Measurements from ENCODE around the gene ACTBL2. TPM values are rescaled to one million over a fixed set of nuclear protein-coding genes. Genes with fewer than 3 reads are reported as not detected.

ACTBL2 gene
- total RNA-seq, 3 donors from 2014 or later (not counting 1 experiment from before 2014, with no cell fraction given) = not detected

DNA sequence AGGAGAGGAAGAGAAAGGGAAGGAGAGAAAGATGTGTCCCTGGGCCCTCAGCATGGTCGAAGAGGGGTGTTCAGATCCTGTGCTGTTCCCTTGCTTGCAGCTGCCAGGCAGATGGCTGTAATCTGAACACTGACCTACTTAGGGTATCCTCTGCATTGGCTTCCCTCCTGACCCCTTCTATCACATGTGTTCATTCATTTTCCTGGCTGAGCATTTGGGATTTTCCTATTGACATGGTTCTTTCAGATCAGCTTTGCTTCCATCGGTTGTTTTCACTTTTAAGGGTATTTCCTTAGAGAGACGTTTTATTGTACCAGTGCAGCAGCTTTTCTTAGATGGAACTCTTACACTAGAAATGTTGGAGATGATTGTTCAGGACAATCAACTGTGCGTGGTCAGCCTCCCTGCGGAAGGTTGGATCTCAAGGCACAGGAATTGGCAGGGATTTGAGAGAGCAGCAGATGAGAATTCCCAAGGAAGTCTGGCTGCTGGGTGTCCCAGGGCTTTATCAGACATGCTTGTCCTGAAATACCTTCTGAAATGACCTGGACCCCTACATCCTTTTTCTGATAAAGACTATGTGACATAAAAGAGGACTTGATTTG is 26.0 kb downstream of the ACTBL2 start:
- Mint-ChIP-seq H3K36me3 (no peaks in the 10 kb centered on the region), H3K27me3 (ENCODE audit: low read depth in 2 of 2) (no peaks in the 10 kb centered on the region), H3K4me3 (no peak overlapping the region), H3K27ac (no peak overlapping the region), H3K4me1 (no peaks in the 10 kb centered on the region), H3K9me3 (no peaks in the 10 kb centered on the region)
- no peaks in the 10 kb centered on the region for H3K36me3 ChIP-seq (ENCODE audit: control insufficient read depth, insufficient read depth, low read length)
- H3K4me3 ChIP-seq (ENCODE audit: low read length) = no peak overlapping the region
- TF ChIP-seq, protein P1, sequence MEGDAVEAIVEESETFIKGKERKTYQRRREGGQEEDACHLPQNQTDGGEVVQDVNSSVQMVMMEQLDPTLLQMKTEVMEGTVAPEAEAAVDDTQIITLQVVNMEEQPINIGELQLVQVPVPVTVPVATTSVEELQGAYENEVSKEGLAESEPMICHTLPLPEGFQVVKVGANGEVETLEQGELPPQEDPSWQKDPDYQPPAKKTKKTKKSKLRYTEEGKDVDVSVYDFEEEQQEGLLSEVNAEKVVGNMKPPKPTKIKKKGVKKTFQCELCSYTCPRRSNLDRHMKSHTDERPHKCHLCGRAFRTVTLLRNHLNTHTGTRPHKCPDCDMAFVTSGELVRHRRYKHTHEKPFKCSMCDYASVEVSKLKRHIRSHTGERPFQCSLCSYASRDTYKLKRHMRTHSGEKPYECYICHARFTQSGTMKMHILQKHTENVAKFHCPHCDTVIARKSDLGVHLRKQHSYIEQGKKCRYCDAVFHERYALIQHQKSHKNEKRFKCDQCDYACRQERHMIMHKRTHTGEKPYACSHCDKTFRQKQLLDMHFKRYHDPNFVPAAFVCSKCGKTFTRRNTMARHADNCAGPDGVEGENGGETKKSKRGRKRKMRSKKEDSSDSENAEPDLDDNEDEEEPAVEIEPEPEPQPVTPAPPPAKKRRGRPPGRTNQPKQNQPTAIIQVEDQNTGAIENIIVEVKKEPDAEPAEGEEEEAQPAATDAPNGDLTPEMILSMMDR (IDR thresholded peaks at IDR 0.05) = no peak
- DNase-seq = no peak
- no peaks in the 10 kb centered on the region for H3K27me3 ChIP-seq (ENCODE audit: control insufficient read depth, insufficient read depth, low read length)
- intact Hi-C loops (cut with micrococcal nuclease) = no loop called here
- WGBS (ENCODE audit: insufficient coverage) = 89% methylated on average over 5 of the region's 5 CpGs
- ATAC-seq = no peak
- H3K9me3 ChIP-seq (ENCODE audit: control insufficient read depth, insufficient read depth, low read length) = no peaks in the 10 kb centered on the region
- H3K4me1 ChIP-seq (ENCODE audit: control insufficient read depth, insufficient read depth, low read length) = no peaks in the 10 kb centered on the region
- H3K27ac ChIP-seq (ENCODE audit: low read length) = no peak overlapping the region

DNA sequence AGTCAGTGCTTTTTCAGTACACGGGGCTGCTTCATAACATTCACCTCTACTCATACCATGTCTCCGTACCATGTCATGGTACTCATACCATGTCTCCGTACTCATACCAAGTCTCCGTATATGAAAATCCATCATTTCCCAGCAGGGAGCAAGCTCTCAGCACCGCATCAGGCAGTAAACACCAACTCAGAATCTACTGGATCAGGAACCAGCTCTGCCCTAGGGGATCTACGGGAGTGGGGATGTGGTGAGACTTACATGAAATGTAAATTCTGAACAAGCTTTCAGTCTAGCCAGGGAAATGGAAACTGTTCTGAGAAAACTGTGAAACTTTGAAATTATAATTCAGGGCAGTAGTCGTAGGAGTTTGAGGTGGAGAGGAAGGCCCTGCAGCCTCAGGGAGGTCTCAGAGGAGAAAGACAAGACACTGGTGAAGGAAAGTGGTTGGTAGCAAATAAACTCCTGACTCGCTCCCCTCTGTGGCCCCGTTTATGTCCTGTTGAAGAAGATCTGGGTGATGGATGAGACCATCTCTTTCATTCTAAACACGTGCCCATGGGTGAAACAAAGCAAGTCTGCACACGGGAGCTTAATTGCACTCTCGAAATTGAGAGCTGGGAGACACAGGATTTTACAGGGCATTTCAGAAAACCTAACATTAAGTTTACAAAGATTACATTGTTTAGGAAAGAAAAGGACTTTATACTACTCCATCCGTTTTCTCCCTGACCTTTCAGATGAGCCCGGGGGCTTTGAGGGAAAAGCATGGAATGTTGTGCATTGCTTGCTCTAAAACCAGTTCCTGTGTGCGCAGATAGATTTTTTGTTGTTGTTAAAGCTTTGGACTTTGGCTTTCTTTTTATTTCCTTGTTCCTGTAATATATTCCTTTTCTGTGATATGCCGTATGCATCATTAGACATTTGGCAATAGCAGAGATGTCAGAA is 26.8 kb downstream of the ACTBL2 start:
- no peaks in the 10 kb centered on the region for H3K36me3 ChIP-seq (ENCODE audit: control insufficient read depth, insufficient read depth, low read length)
- no peak for DNase-seq
- 92% methylated on average over 16 of the region's 16 CpGs for WGBS (ENCODE audit: insufficient coverage)
- no peak overlapping the region for H3K4me3 ChIP-seq (ENCODE audit: low read length)
- Mint-ChIP-seq H3K27me3 (ENCODE audit: low read depth in 2 of 2) (no peaks in the 10 kb centered on the region), H3K9me3 (no peaks in the 10 kb centered on the region), H3K4me3 (no peak overlapping the region), H3K36me3 (no peaks in the 10 kb centered on the region), H3K27ac (no peak overlapping the region), H3K4me1 (no peaks in the 10 kb centered on the region)
- TF ChIP-seq, protein P1 (IDR thresholded peaks at IDR 0.05) = no peak
- intact Hi-C loops (cut with micrococcal nuclease) = no loop called here
- no peaks in the 10 kb centered on the region for H3K4me1 ChIP-seq (ENCODE audit: control insufficient read depth, insufficient read depth, low read length)
- H3K27me3 ChIP-seq (ENCODE audit: control insufficient read depth, insufficient read depth, low read length) = no peaks in the 10 kb centered on the region
- ATAC-seq = no peak
- H3K27ac ChIP-seq (ENCODE audit: low read length) = no peak overlapping the region
- H3K9me3 ChIP-seq (ENCODE audit: control insufficient read depth, insufficient read depth, low read length) = no peaks in the 10 kb centered on the region

DNA sequence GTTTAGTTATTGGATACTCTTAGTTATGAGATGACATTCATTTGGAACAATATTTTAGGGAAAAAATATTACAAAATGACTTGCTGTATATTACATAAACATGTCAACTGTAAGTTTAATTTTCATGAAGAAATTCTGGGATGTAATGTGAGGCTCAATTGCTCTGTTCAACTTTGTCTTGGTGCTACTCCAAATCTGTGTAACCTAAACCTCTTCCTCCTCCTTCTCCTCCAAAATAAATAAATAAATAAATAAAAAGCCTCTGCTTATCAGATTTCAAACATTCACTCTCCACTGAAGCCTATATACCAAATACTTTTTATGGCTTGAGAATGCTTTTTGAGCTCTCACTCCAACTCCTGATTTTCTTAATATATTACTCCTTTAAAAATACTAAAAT is 27.7 kb downstream of the ACTBL2 start:
- intact Hi-C loops (cut with micrococcal nuclease) = no loop called here
- Histone ChIP-seq H3K9me3 (ENCODE audit: control insufficient read depth, insufficient read depth, low read length) (no peaks in the 10 kb centered on the region), H3K4me1 (ENCODE audit: control insufficient read depth, insufficient read depth, low read length) (no peaks in the 10 kb centered on the region)

More for the DNA sequence above, 27.7 kb downstream of the ACTBL2 start:
- ATAC-seq = no peak
- Histone ChIP-seq H3K36me3 (ENCODE audit: control insufficient read depth, insufficient read depth, low read length) (no peaks in the 10 kb centered on the region), H3K4me3 (ENCODE audit: low read length) (no peak overlapping the region), H3K27ac (ENCODE audit: low read length) (no peak overlapping the region), H3K27me3 (ENCODE audit: control insufficient read depth, insufficient read depth, low read length) (no peaks in the 10 kb centered on the region)
- no peak overlapping the region for H3K4me3 Mint-ChIP-seq
- no peaks in the 10 kb centered on the region for H3K27me3 Mint-ChIP-seq (ENCODE audit: low read depth in 2 of 2)
- no peak overlapping the region for H3K27ac Mint-ChIP-seq
- no peaks in the 10 kb centered on the region for H3K36me3 Mint-ChIP-seq
- TF ChIP-seq, protein P1 (IDR thresholded peaks at IDR 0.05) = no peak
- H3K9me3 Mint-ChIP-seq = no peaks in the 10 kb centered on the region
- no peak for DNase-seq
- no peaks in the 10 kb centered on the region for H3K4me1 Mint-ChIP-seq

Measured in natural killer cell (primary cell).